Prostate gland (tissue), 2 donors: ENCODE data around the gene NDUFS1. TPM values are rescaled to one million over a fixed set of nuclear protein-coding genes. Genes with fewer than 3 reads are reported as not detected.

Experiments
- DNase-seq: peaks from one replicate; pipeline ENCODE4 v3.0.0-alpha.2; 2019; ENCODE audit warnings: low spot score
- H3K27ac ChIP-seq, 2 donors: fragments of 200-600 bp; sonication (generic); 2 replicates each; pipeline ENCODE4 v1.5.1; 2017 to 2019
- H3K27me3 ChIP-seq: fragments of 200-600 bp; sonication (generic); replicated peaks from 2 replicates; pipeline ENCODE4 v1.5.1; 2019; ENCODE audit not compliant: insufficient read depth
- H3K36me3 ChIP-seq, 2 donors: fragments of 200-600 bp; sonication (generic); 1 replicate in 1 of 2; 2 replicates in 1 of 2; pipeline versions ENCODE4 v1.5.1 to v1.8.1; 2017 to 2019
- H3K4me1 ChIP-seq: fragments of 200-600 bp; sonication (generic); replicated peaks from 2 replicates; pipeline ENCODE4 v1.5.1; 2019
- H3K4me3 ChIP-seq, 2 donors: fragments of 200-600 bp; sonication (generic); 2 replicates each; pipeline ENCODE4 v1.5.1; 2017 to 2019
- H3K9me3 ChIP-seq: fragments of 200-600 bp; sonication (generic); 2 replicates; pipeline ENCODE4 v1.5.1; 2017
- POLR2A ChIP-seq: fragments of 450-650 bp; IDR thresholded peaks from one replicate; pipeline ENCODE4 v1.6.1; 2016; ENCODE audit warnings: antibody characterized with exemption, mild to moderate bottlenecking
- POLR2AphosphoS5 ChIP-seq: sonication (generic); formaldehyde crosslinking; IDR thresholded peaks from one replicate; pipeline ENCODE4 v1.6.1; 2017; ENCODE audit warnings: antibody characterized with exemption
- whole genome bisulfite sequencing: methylation state at CpG from one replicate; pipeline ENCODE4 v1.1.5; 2018; 5-methylcytosine and 5-hydroxymethylcytosine counted together
- intact Hi-C: fragments of 100-400 bp; cut with DNase I; formaldehyde crosslinking; loops from one replicate; pipeline ENCODE4 v1.14.2; 2022
- total RNA-seq, 2 donors: library from RNA; depleted of rRNA; stranded (reverse); fragments of >200 nt; gene quantifications; one replicate each; pipeline ENCODE4 v1.1.0, GENCODE V29; 2016
- TF ChIP-seq, protein P1 (sequence below), 4 experiments: fragments of 200-600 bp in 2 of 4; fragments of 450-650 bp in 2 of 4; sonication (generic) in 2 of 4; IDR thresholded peaks; 1 replicate in 3 of 4; 2 replicates in 1 of 4; pipeline ENCODE4 v1.5.1; 2016 to 2019; ENCODE audit warnings: antibody characterized with exemption in 4 of 4, mild to moderate bottlenecking in 2 of 4, moderate library complexity in 2 of 4

Gene NDUFS1
- total RNA-seq, 2 donors from 2014 or later: 74.1 to 80.1 TPM

DNA sequence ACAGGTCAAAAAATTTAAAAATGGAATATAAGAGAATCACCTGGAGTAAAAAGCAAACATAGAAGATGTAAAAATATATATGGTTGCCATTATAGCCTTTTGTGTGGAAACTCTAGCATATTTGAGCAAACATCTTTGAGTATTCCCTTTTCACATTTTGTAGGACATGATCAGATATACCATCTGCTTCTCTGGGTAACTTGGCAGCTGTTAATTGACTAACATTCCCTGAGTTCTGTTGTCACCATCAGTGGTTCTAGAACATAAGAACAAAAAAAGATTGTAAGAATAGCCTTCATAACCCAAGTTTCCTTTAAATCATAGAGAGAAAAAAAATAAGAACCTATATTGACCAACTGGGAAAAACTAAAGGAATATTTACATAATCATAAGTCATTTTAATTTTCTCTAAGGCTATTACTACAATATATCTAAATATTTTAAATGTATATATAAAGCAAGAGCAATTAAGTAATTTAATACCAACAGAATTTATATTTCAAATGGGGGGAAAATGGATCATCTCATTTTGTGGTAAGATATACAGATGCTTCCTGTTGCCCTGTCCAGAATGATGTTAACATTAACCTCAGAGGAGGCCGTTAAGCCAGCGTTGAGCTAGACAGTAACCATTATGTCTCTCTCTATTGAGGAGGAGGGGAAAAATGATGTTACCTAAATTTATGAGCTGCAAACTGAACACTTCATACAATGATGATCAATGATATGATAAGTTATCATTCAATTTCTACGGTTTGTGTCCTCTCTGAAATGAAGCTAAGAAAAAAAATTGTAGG, 63.5 kb downstream of the NDUFS1 start:
- WGBS: 49% methylated on average over 3 of the region's 3 CpGs
- no peaks in the 10 kb centered on the region for H3K27me3 ChIP-seq
- intact Hi-C loops: no loop called here
- no peak overlapping the region for H3K4me3 ChIP-seq
- no peak for DNase-seq
- H3K27ac ChIP-seq: no peak overlapping the region
- no peaks in the 10 kb centered on the region for H3K4me1 ChIP-seq
- TF ChIP-seq POLR2A: no peak
- no peak for TF ChIP-seq POLR2AphosphoS5
- TF ChIP-seq, protein P1, sequence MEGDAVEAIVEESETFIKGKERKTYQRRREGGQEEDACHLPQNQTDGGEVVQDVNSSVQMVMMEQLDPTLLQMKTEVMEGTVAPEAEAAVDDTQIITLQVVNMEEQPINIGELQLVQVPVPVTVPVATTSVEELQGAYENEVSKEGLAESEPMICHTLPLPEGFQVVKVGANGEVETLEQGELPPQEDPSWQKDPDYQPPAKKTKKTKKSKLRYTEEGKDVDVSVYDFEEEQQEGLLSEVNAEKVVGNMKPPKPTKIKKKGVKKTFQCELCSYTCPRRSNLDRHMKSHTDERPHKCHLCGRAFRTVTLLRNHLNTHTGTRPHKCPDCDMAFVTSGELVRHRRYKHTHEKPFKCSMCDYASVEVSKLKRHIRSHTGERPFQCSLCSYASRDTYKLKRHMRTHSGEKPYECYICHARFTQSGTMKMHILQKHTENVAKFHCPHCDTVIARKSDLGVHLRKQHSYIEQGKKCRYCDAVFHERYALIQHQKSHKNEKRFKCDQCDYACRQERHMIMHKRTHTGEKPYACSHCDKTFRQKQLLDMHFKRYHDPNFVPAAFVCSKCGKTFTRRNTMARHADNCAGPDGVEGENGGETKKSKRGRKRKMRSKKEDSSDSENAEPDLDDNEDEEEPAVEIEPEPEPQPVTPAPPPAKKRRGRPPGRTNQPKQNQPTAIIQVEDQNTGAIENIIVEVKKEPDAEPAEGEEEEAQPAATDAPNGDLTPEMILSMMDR (IDR thresholded peaks at IDR 0.05): no peak
- H3K9me3 ChIP-seq: no peaks in the 10 kb centered on the region
- H3K36me3 ChIP-seq: no peaks in the 10 kb centered on the region

DNA sequence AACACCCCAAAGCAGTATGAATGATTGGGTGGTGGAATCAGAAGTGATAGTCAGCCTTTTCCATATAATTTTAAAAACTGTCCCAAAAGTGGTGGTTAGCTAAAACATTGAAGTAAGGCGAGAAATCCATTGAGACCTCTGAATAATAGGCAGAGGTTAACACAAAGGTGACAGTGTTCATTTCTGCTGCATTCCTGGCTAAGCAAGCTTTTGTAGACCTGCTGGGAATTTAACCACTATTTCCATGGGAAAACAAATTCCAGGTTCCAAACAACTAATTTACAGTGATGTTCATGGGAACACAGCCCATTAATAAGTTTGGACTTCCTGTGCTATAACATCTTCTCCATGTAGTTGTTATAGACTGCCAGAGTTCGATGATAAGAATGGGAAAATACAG, 66.9 kb downstream of the NDUFS1 start:
- intact Hi-C loops: no loop called here
- Histone ChIP-seq H3K9me3 (no peaks in the 10 kb centered on the region), H3K27ac (no peak overlapping the region), H3K27me3 (no peaks in the 10 kb centered on the region), H3K4me1 (no peaks in the 10 kb centered on the region), H3K36me3 (no peaks in the 10 kb centered on the region), H3K4me3 (no peak overlapping the region)
- WGBS: 85% methylated on average over 2 of the region's 2 CpGs
- DNase-seq: no peak
- TF ChIP-seq POLR2A (no peak), POLR2AphosphoS5 (no peak)
- TF ChIP-seq, protein P1 (IDR thresholded peaks at IDR 0.05): no peak

DNA sequence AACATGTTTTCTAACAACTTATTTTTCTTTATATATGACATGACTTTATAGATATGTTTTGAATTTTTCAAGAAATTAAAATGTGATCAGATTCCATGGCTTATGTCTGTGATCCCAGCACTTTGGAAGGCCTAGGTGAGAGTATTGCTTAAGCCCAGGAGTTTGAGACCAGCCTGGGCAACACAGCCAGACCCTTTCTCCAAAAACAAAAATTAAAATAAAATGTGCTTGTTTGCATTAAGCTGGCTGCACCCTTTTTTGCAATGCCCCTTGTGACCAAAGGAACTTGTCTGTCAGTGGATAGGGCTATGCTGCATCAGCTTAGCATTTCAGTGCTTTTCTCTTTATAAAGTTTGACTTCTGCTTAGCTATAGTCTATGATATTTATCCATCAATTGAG, 71.0 kb downstream of the NDUFS1 start:
- no peaks in the 10 kb centered on the region for H3K9me3 ChIP-seq
- no peak overlapping the region for H3K27ac ChIP-seq
- no peaks in the 10 kb centered on the region for H3K4me1 ChIP-seq
- intact Hi-C loops: no loop called here
- no peaks in the 10 kb centered on the region for H3K36me3 ChIP-seq
- H3K4me3 ChIP-seq: no peak overlapping the region
- no peak for TF ChIP-seq POLR2A
- no peak for TF ChIP-seq POLR2AphosphoS5
- TF ChIP-seq, protein P1 (IDR thresholded peaks at IDR 0.05): no peak
- H3K27me3 ChIP-seq: no peaks in the 10 kb centered on the region
- DNase-seq: no peak

DNA sequence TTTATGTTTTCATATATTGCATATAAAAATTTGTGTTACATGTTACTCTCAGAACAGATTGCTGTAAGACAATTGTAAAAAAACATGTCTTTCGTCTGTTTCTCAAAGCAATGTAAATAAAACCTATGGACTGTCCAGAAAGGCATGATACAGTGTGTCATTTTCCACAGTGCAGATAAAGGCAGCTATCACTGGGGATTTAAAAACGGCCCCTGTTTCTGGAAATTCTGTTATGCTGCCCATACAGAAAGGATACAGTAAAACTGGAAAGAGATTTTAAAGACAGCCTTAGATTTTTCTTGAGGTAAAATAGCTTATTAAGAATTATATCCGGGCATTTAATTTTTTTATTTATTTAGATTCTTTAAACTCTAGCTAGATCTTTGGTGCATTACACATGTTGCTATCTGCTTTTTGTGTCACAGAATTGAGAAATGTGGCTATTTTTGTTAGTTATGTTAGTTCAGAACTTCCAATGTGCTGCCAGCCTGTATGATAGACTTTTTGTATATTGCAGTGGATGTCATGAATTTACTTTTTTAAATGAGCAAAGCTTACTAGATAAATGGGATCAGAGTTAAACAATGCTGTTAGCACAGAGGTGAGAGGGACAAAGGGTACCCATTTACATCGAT, 72.4 kb downstream of the NDUFS1 start:
- no peaks in the 10 kb centered on the region for H3K9me3 ChIP-seq
- peak overlapping the region; percentile 80 to 82 for H3K4me3 ChIP-seq
- no peak for DNase-seq
- intact Hi-C loops: no loop called here
- TF ChIP-seq, protein P1 (IDR thresholded peaks at IDR 0.05): no peak
- TF ChIP-seq POLR2A (no peak), POLR2AphosphoS5 (no peak)
- H3K36me3 ChIP-seq: no peaks in the 10 kb centered on the region
- H3K27ac ChIP-seq: peak overlapping the region; percentile 99 to 100
- no peaks in the 10 kb centered on the region for H3K4me1 ChIP-seq
- H3K27me3 ChIP-seq: no peaks in the 10 kb centered on the region
- WGBS: under 1% methylated on average over 4 of the region's 4 CpGs
